Ishikawa (cell line): Measurements from ENCODE around the gene PTPRJ.
A peak's percentile ranks its signal among the peaks of the same experiment; 100 is the strongest.

Experiments
- CEBPB ChIP-seq: IDR thresholded peaks from 2 replicates; pipeline ENCODE4 v1.6.1; 2012
- CREB1 ChIP-seq: IDR thresholded peaks from 2 replicates; pipeline ENCODE4 v1.6.1; 2012; ENCODE audit warnings: low read depth
- EP300 ChIP-seq: IDR thresholded peaks from 2 replicates; pipeline ENCODE4 v1.6.1; 2012; ENCODE audit warnings: borderline replicate concordance
- FOXM1 ChIP-seq: IDR thresholded peaks from 2 replicates; pipeline ENCODE4 v1.6.1; 2012; ENCODE audit warnings: low read depth, borderline replicate concordance
- NFIC ChIP-seq: IDR thresholded peaks from 2 replicates; pipeline ENCODE4 v1.6.1; 2012
- RAD21 ChIP-seq: IDR thresholded peaks from 2 replicates; pipeline ENCODE4 v1.6.1; 2012; ENCODE audit warnings: low read depth
- TAF1 ChIP-seq: IDR thresholded peaks from 2 replicates; pipeline ENCODE4 v1.6.1; 2012; ENCODE audit warnings: low read depth, mild to moderate bottlenecking
- TCF12 ChIP-seq: IDR thresholded peaks from 2 replicates; pipeline ENCODE4 v1.6.1; 2012; ENCODE audit warnings: low read depth
- TEAD4 ChIP-seq: IDR thresholded peaks from 2 replicates; pipeline ENCODE4 v1.6.1; 2012
- YY1 ChIP-seq: IDR thresholded peaks from 2 replicates; pipeline ENCODE4 v1.6.1; 2012; ENCODE audit warnings: low read depth
- ZBTB7A ChIP-seq: IDR thresholded peaks from 2 replicates; pipeline ENCODE4 v1.6.1; 2012; ENCODE audit warnings: low read depth
- TF ChIP-seq, protein P1 (sequence below): IDR thresholded peaks from 2 replicates; pipeline ENCODE4 v1.6.1; 2012
- TF ChIP-seq, protein P2 (sequence below): IDR thresholded peaks from 2 replicates; pipeline ENCODE4 v1.6.1; 2012; ENCODE audit warnings: low read depth, mild to moderate bottlenecking
- TF ChIP-seq, protein P3 (sequence below): IDR thresholded peaks from 2 replicates; pipeline ENCODE4 v1.6.1; 2012

DNA sequence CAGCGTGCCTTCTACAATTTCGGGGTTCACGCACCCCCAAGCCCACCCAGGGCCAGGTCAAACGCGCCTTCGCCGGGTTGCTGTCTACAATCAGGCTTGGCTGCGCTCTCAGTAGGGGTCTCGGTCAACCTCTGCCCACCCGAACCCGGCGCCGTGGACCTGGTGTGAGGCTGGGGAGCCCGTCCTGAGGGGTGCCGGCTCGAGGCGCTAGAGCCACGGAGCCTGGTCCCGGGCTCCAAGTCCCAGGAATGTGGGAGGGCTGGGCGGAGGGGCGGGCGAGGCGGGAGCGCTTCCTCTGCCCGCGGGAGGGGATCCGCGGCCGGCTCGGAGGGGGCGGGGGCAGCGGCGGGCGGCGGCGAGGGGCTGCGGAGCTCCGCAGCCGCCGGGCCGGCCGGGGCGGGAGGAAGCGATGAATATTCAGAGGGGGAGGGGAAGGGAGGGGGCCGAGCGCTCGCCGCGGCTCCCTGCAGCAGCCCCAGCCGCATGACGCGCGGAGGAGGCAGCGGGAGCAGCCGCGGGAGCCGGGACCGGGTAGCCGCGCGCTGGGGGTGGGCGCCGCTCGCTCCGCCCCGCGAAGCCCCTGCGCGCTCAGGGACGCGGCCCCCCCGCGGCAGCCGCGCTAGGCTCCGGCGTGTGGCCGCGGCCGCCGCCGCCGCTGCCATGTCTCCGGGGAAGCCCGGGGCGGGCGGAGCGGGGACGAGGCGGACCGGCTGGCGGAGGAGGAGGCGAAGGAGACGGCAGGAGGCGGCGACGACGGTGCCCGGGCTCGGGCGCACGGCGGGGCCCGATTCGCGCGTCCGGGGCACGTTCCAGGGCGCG lies at the start of gene PTPRJ:
- TF ChIP-seq EP300 = no peak; the same call in 1 of the 2 replicates
- TF ChIP-seq, protein P1, sequence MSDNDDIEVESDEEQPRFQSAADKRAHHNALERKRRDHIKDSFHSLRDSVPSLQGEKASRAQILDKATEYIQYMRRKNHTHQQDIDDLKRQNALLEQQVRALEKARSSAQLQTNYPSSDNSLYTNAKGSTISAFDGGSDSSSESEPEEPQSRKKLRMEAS = no peak
- TF ChIP-seq, protein P2, sequence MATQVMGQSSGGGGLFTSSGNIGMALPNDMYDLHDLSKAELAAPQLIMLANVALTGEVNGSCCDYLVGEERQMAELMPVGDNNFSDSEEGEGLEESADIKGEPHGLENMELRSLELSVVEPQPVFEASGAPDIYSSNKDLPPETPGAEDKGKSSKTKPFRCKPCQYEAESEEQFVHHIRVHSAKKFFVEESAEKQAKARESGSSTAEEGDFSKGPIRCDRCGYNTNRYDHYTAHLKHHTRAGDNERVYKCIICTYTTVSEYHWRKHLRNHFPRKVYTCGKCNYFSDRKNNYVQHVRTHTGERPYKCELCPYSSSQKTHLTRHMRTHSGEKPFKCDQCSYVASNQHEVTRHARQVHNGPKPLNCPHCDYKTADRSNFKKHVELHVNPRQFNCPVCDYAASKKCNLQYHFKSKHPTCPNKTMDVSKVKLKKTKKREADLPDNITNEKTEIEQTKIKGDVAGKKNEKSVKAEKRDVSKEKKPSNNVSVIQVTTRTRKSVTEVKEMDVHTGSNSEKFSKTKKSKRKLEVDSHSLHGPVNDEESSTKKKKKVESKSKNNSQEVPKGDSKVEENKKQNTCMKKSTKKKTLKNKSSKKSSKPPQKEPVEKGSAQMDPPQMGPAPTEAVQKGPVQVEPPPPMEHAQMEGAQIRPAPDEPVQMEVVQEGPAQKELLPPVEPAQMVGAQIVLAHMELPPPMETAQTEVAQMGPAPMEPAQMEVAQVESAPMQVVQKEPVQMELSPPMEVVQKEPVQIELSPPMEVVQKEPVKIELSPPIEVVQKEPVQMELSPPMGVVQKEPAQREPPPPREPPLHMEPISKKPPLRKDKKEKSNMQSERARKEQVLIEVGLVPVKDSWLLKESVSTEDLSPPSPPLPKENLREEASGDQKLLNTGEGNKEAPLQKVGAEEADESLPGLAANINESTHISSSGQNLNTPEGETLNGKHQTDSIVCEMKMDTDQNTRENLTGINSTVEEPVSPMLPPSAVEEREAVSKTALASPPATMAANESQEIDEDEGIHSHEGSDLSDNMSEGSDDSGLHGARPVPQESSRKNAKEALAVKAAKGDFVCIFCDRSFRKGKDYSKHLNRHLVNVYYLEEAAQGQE = no peak
- TF ChIP-seq CREB1 = no peak
- peak; percentile 99 for TF ChIP-seq ZBTB7A
- TF ChIP-seq TAF1 = peak; percentile 33; the same call in 1 of the 2 replicates
- TF ChIP-seq TEAD4 = peak; percentile 84
- no peak for TF ChIP-seq CEBPB
- TF ChIP-seq FOXM1 = no peak
- no peak; the same call in 1 of the 2 replicates for TF ChIP-seq RAD21
- TF ChIP-seq, protein P3, sequence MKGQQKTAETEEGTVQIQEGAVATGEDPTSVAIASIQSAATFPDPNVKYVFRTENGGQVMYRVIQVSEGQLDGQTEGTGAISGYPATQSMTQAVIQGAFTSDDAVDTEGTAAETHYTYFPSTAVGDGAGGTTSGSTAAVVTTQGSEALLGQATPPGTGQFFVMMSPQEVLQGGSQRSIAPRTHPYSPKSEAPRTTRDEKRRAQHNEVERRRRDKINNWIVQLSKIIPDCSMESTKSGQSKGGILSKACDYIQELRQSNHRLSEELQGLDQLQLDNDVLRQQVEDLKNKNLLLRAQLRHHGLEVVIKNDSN = no peak
- TF ChIP-seq YY1 = no peak
- TF ChIP-seq NFIC = no peak
- peak; percentile 44 for TF ChIP-seq TCF12
